22Rv1 (cell line): ENCODE results near the gene HS2ST1.
"Not testable (repeated sequence)": the region's sequence is repeated elsewhere in the genome, so short reads cannot be mapped to it uniquely, and the experiment has no call there.

Source experiments
- CTCF ChIP-seq: fragments of 450-650 bp; IDR thresholded peaks from 2 replicates; pipeline ENCODE4 v1.5.1; 2017; ENCODE audit warnings: mild to moderate bottlenecking
- ZFX ChIP-seq: fragments of 450-650 bp; IDR thresholded peaks from 2 replicates; pipeline ENCODE4 v1.6.1; 2017; ENCODE audit warnings: antibody characterized with exemption, borderline replicate concordance

GRCh38 chr1:87027561-87027960, 113.1 kb downstream of the HS2ST1 start:
- TF ChIP-seq CTCF, ZFX: not testable (repeated sequence)
